ENCODE results near the gene RPL15. TPM values are rescaled to one million over a fixed set of nuclear protein-coding genes. Genes with fewer than 3 reads are reported as not detected.
"Not testable (repeated sequence)": the region's sequence is repeated elsewhere in the genome, so short reads cannot be mapped to it uniquely, and the experiment has no call there.

RPL15 gene
- total and polyA plus RNA-seq, 4 donors = 1,285 to 3,372 (median 2,309) TPM

- whole genome bisulfite sequencing, 2 donors = 14 to 33% methylated on average over 4 of the region's 4 CpGs
- H3K9ac ChIP-seq (ENCODE audit: insufficient read depth in 1 of 2, low read length in 2 of 2) = no peak overlapping the region
- no peak overlapping the region for H3K27ac ChIP-seq (ENCODE audit: low read depth in 1 of 2, low read length in 1 of 2)
- H3K27me3 ChIP-seq (ENCODE audit: control insufficient read depth in 3 of 3, insufficient read depth in 3 of 3, low read length in 2 of 3) = no peaks in the 10 kb centered on the region
- DNase-seq = no peak
- no peak for ATAC-seq (ENCODE audit: insufficient read depth, low FRiP score)
- no peak overlapping the region for H3K4me3 ChIP-seq
- peaks cover 0 to 8% (median 2%) of the 10 kb centered on the region in 4 donors for H3K36me3 ChIP-seq (ENCODE audit: control insufficient read depth in 4 of 4, insufficient read depth in 4 of 4, low read length in 4 of 4)
- TF ChIP-seq CTCF (IDR thresholded peaks at IDR 0.05; ENCODE audit: control extremely low read depth, extremely low read depth) = no peak
- H3K9me3 ChIP-seq (ENCODE audit: control insufficient read depth in 4 of 4, insufficient read depth in 3 of 4, low read length in 3 of 4) = no peaks in the 10 kb centered on the region
- H3K4me1 ChIP-seq (ENCODE audit: control insufficient read depth in 5 of 5, insufficient read depth in 5 of 5, low read length in 5 of 5) = peaks cover 3 to 20% (median 11%) of the 10 kb centered on the region in 5 donors
Observed at GRCh38 chr3:23880703-23881339, 36.1 kb upstream of the RPL15 start.

GRCh38 chr3:23881993-23882392, 34.9 kb upstream of the RPL15 start:
- 74 to 81% methylated on average over 4 of the region's 4 CpGs for WGBS, 2 donors
- not testable (repeated sequence) for H3K9ac ChIP-seq (ENCODE audit: insufficient read depth in 1 of 2, low read length in 2 of 2); H3K27me3 ChIP-seq (ENCODE audit: control insufficient read depth in 3 of 3, insufficient read depth in 3 of 3, low read length in 2 of 3); H3K9me3 ChIP-seq (ENCODE audit: control insufficient read depth in 4 of 4, insufficient read depth in 3 of 4, low read length in 3 of 4); H3K27ac ChIP-seq (ENCODE audit: low read depth in 1 of 2, low read length in 1 of 2); DNase-seq; H3K36me3 ChIP-seq (ENCODE audit: control insufficient read depth in 4 of 4, insufficient read depth in 4 of 4, low read length in 4 of 4); H3K4me3 ChIP-seq; ATAC-seq (ENCODE audit: insufficient read depth, low FRiP score)
- peaks cover 3 to 16% (median 5%) of the 10 kb centered on the region in 5 donors for H3K4me1 ChIP-seq (ENCODE audit: control insufficient read depth in 5 of 5, insufficient read depth in 5 of 5, low read length in 5 of 5)

GRCh38 chr3:23882487-23882918, 34.4 kb upstream of the RPL15 start:
- Histone ChIP-seq H3K4me1 (ENCODE audit: control insufficient read depth in 5 of 5, insufficient read depth in 5 of 5, low read length in 5 of 5) (peaks cover 0 to 10% (median under 1%) of the 10 kb centered on the region in 5 donors), H3K9ac (ENCODE audit: insufficient read depth in 1 of 2, low read length in 2 of 2) (no peak overlapping the region), H3K9me3 (ENCODE audit: control insufficient read depth in 4 of 4, insufficient read depth in 3 of 4, low read length in 3 of 4) (no peaks in the 10 kb centered on the region), H3K27me3 (ENCODE audit: control insufficient read depth in 3 of 3, insufficient read depth in 3 of 3, low read length in 2 of 3) (no peaks in the 10 kb centered on the region), H3K27ac (ENCODE audit: low read depth in 1 of 2, low read length in 1 of 2) (no peak overlapping the region), H3K36me3 (ENCODE audit: control insufficient read depth in 4 of 4, insufficient read depth in 4 of 4, low read length in 4 of 4) (peaks cover 0 to 8% (median 2%) of the 10 kb centered on the region in 4 donors), H3K4me3 (no peak overlapping the region)
- no peak for TF ChIP-seq CTCF (IDR thresholded peaks at IDR 0.05; ENCODE audit: control extremely low read depth, extremely low read depth)
- 97 to 99% methylated on average over 26 to 28 of the region's 28 CpGs for WGBS, 2 donors
- DNase-seq (no peak), ATAC-seq (ENCODE audit: insufficient read depth, low FRiP score) (no peak)

GRCh38 chr3:23884481-23884880, 32.5 kb upstream of the RPL15 start:
- Histone ChIP-seq H3K4me3 (no peak overlapping the region), H3K9ac (ENCODE audit: insufficient read depth in 1 of 2, low read length in 2 of 2) (no peak overlapping the region), H3K27ac (ENCODE audit: low read depth in 1 of 2, low read length in 1 of 2) (no peak overlapping the region), H3K27me3 (ENCODE audit: control insufficient read depth in 3 of 3, insufficient read depth in 3 of 3, low read length in 2 of 3) (no peaks in the 10 kb centered on the region), H3K9me3 (ENCODE audit: control insufficient read depth in 4 of 4, insufficient read depth in 3 of 4, low read length in 3 of 4) (no peaks in the 10 kb centered on the region), H3K4me1 (ENCODE audit: control insufficient read depth in 5 of 5, insufficient read depth in 5 of 5, low read length in 5 of 5) (peaks cover 0 to 10% (median 2%) of the 10 kb centered on the region in 5 donors), H3K36me3 (ENCODE audit: control insufficient read depth in 4 of 4, insufficient read depth in 4 of 4, low read length in 4 of 4) (peaks cover 0 to 10% (median 2%) of the 10 kb centered on the region in 4 donors)
- DNase-seq (no peak), ATAC-seq (ENCODE audit: insufficient read depth, low FRiP score) (no peak)
- no peak for TF ChIP-seq CTCF (IDR thresholded peaks at IDR 0.05; ENCODE audit: control extremely low read depth, extremely low read depth)
- WGBS, 2 donors = 93% methylated on average over 2 of the region's 2 CpGs

Data from lung (tissue), 12 donors.